Skeletal muscle cell (primary cell): ENCODE results near the gene HNRNPA0.
"Not testable (repeated sequence)": the region's sequence is repeated elsewhere in the genome, so short reads cannot be mapped to it uniquely, and the experiment has no call there.

Source experiments
- DNase-seq: peaks from one replicate; pipeline ENCODE4 v3.0.0-alpha.2; 2010; ENCODE audit warnings: low read depth
- H3K4me3 ChIP-seq: 2 replicates; pipeline ENCODE4 v1.5.1; 2011; ENCODE audit warnings: low read depth, mild to moderate bottlenecking, control low read depth, low read length, moderate library complexity

The HNRNPA0 gene

GRCh38 chr5:137754188-137754960, at the start of gene HNRNPA0:
HNRNPA0 (minus strand) TSS chr5:137754363; CDS start chr5:137754066, 297 bp downstream.
- H3K4me3 ChIP-seq, result peak within 1 kb of the TSS; percentile 95
- peak; percentile 93 for DNase-seq

GRCh38 chr5:137802282-137803210, 48.4 kb upstream of the HNRNPA0 start:
- DNase-seq, result no peak
- H3K4me3 ChIP-seq, result no peak overlapping the region

GRCh38 chr5:137800700-137801411, 46.7 kb upstream of the HNRNPA0 start:
- DNase-seq, result no peak
- H3K4me3 ChIP-seq, result no peak overlapping the region

- H3K4me3 ChIP-seq, result no peak overlapping the region
- DNase-seq, result no peak
Observed at GRCh38 chr5:137796279-137796678, 42.1 kb upstream of the HNRNPA0 start.

- H3K4me3 ChIP-seq, result no peak overlapping the region
- no peak for DNase-seq
Observed at GRCh38 chr5:137794863-137795262, 40.7 kb upstream of the HNRNPA0 start.

- DNase-seq, result no peak
- no peak overlapping the region for H3K4me3 ChIP-seq
Observed at GRCh38 chr5:137792303-137792702, 38.1 kb upstream of the HNRNPA0 start.

GRCh38 chr5:137791799-137792198, 37.6 kb upstream of the HNRNPA0 start:
- DNase-seq, result no peak
- no peak overlapping the region for H3K4me3 ChIP-seq

- no peak for DNase-seq
- no peak overlapping the region for H3K4me3 ChIP-seq
Observed at GRCh38 chr5:137791387-137791786, 37.2 kb upstream of the HNRNPA0 start.

GRCh38 chr5:137788560-137788959, 34.4 kb upstream of the HNRNPA0 start:
- DNase-seq, H3K4me3 ChIP-seq: not testable (repeated sequence)

- no peak for DNase-seq
- no peak overlapping the region for H3K4me3 ChIP-seq
Observed at GRCh38 chr5:137782984-137783536, 28.9 kb upstream of the HNRNPA0 start.

GRCh38 chr5:137782055-137782454, 27.9 kb upstream of the HNRNPA0 start:
- no peak overlapping the region for H3K4me3 ChIP-seq
- DNase-seq, result no peak

GRCh38 chr5:137778772-137779564, 24.8 kb upstream of the HNRNPA0 start:
- no peak for DNase-seq
- H3K4me3 ChIP-seq, result no peak overlapping the region

GRCh38 chr5:137767937-137768336, 13.8 kb upstream of the HNRNPA0 start:
- H3K4me3 ChIP-seq, DNase-seq: not testable (repeated sequence)

GRCh38 chr5:137761566-137761965, 7.4 kb upstream of the HNRNPA0 start:
- DNase-seq, result no peak
- no peak overlapping the region for H3K4me3 ChIP-seq

- H3K4me3 ChIP-seq, result no peak overlapping the region
- DNase-seq, result no peak
Observed at GRCh38 chr5:137760719-137761516, 6.8 kb upstream of the HNRNPA0 start.

- DNase-seq, result no peak
Observed at GRCh38 chr5:137760294-137760693, 6.1 kb upstream of the HNRNPA0 start.

GRCh38 chr5:137758715-137759306, 4.6 kb upstream of the HNRNPA0 start:
- no peak for DNase-seq
- H3K4me3 ChIP-seq, result no peak overlapping the region

More at GRCh38 chr5:137760294-137760693, 6.1 kb upstream of the HNRNPA0 start:
- H3K4me3 ChIP-seq, result no peak overlapping the region

GRCh38 chr5:137758121-137758520, 4.0 kb upstream of the HNRNPA0 start:
- DNase-seq, result no peak

More at GRCh38 chr5:137758121-137758520, 4.0 kb upstream of the HNRNPA0 start:
- no peak overlapping the region for H3K4me3 ChIP-seq
